22Rv1 (cell line): ENCODE data around the gene MYO1D.

Experiments
- CTCF ChIP-seq: fragments of 450-650 bp; IDR thresholded peaks from 2 replicates; pipeline ENCODE4 v1.5.1; 2017; ENCODE audit warnings: mild to moderate bottlenecking
- ZFX ChIP-seq: fragments of 450-650 bp; IDR thresholded peaks from 2 replicates; pipeline ENCODE4 v1.6.1; 2017; ENCODE audit warnings: antibody characterized with exemption, borderline replicate concordance

- TF ChIP-seq CTCF, result no peak
- no peak for TF ChIP-seq ZFX
These were observed 5.1 kb upstream of the MYO1D start for GRCh38 chr17:32882029-32882428.
